K562 (cell line): ENCODE results near the gene PDCD11. TPM values are rescaled to one million over a fixed set of nuclear protein-coding genes. Genes with fewer than 3 reads are reported as not detected.
A peak's percentile ranks its signal among the peaks of the same experiment; 100 is the strongest.

Experiments used
- CREM ChIP-seq: IDR thresholded peaks from 2 replicates; pipeline ENCODE4 v1.6.1; 2014; ENCODE audit warnings: antibody characterized with exemption, low read depth
- EZH2 ChIP-seq: IDR thresholded peaks from 2 replicates; pipeline ENCODE4 v1.6.1; 2012; ENCODE audit warnings: low read depth, mild to moderate bottlenecking, inconsistent platforms, low read length, borderline replicate concordance
- FOXK2 ChIP-seq, 2 experiments: fragments of 450-650 bp; IDR thresholded peaks in 1 of 2; conservative IDR thresholded peaks in 1 of 2; 2 replicates each; pipeline ENCODE4 v1.6.1; 2016; ENCODE audit warnings: low read depth in 2 of 2, mild to moderate bottlenecking in 1 of 2
- GTF2F1 ChIP-seq: IDR thresholded peaks from 2 replicates; pipeline ENCODE4 v1.6.1; 2011; ENCODE audit warnings: low read depth, low read length, improper control_type of control experiment
- HDAC1 ChIP-seq, 2 experiments: fragments of 450-650 bp; IDR thresholded peaks; 2 replicates each; pipeline ENCODE4 v1.6.1; 2016 to 2017; ENCODE audit warnings: inconsistent platforms in 1 of 2, mild to moderate bottlenecking in 1 of 2, moderate library complexity in 1 of 2
- HEY1 ChIP-seq: fragments of 250-450 bp; sonication (Bioruptor Pico); IDR thresholded peaks from 2 replicates; pipeline ENCODE4 v1.5.0; 2020; ENCODE audit warnings: mild to moderate bottlenecking, moderate library complexity, borderline replicate concordance
- KDM1A ChIP-seq, 2 experiments: fragments of 450-650 bp; IDR thresholded peaks; 2 replicates each; pipeline ENCODE4 v1.6.1; 2016; ENCODE audit warnings: mild to moderate bottlenecking in 2 of 2
- NBN ChIP-seq: fragments of 450-650 bp; IDR thresholded peaks from 2 replicates; pipeline ENCODE4 v1.6.1; 2016; ENCODE audit warnings: low read depth, mild to moderate bottlenecking
- NCOA6 ChIP-seq: fragments of 450-650 bp; IDR thresholded peaks from 2 replicates; pipeline ENCODE4 v1.6.1; 2017; ENCODE audit warnings: mild to moderate bottlenecking
- RBBP5 ChIP-seq: fragments of 200-600 bp; sonication (generic); IDR thresholded peaks from 2 replicates; pipeline ENCODE4 v1.6.1; 2012; ENCODE audit warnings: borderline replicate concordance, mild to moderate bottlenecking, low read length, control low read depth, inconsistent platforms; ENCODE audit not compliant: insufficient read depth, poor library complexity, severe bottlenecking
- RUNX1 ChIP-seq: sonication (generic); IDR thresholded peaks from 2 replicates; pipeline ENCODE4 v1.6.1; 2016; ENCODE audit warnings: antibody characterized with exemption, low read depth
- SMAD4 ChIP-seq: fragments of 250-450 bp; sonication (Bioruptor Pico); conservative IDR thresholded peaks from 2 replicates; pipeline ENCODE4 v1.8.0; 2021; ENCODE audit warnings: inconsistent platforms, mild to moderate bottlenecking, moderate library complexity
- SRSF7 ChIP-seq: fragments of 200-400 bp; formaldehyde crosslinking; optimal IDR thresholded peaks from 2 replicates; pipeline ENCODE3; 2017; ENCODE audit warnings: mild to moderate bottlenecking, low read depth, low read length
- ZC3H11A ChIP-seq: IDR thresholded peaks from 2 replicates; pipeline ENCODE4 v1.6.1; 2012; ENCODE audit warnings: low read depth, low read length, improper control_type of control experiment
- ZNF696 ChIP-seq: fragments of 250-450 bp; sonication (Bioruptor Pico); conservative IDR thresholded peaks from 2 replicates; pipeline ENCODE4 v1.4.0; 2020; ENCODE audit warnings: mild to moderate bottlenecking, moderate library complexity
- ZNF766 ChIP-seq: fragments of 200-800 bp; sonication (Bioruptor generic); conservative IDR thresholded peaks from 2 replicates; pipeline ENCODE4 v1.6.1; 2016; ENCODE audit warnings: missing genetic modification characterization, missing compliant biosample characterization
- polyA plus RNA-seq, 8 experiments: library from polyadenylated mRNA; depleted of rRNA in 4 of 8; stranded (reverse) in 5 of 8; unstranded in 3 of 8; fragments of >200 nt; fragmentation: Nextera tagmentation in 2 of 8; fragmentation: Illumina TruSeq in 1 of 8; extraction: Ambion mirVana in 2 of 8; extraction: Trizol in 1 of 8; gene quantifications; 2 replicates each; pipeline versions ENCODE4 v1.2.1 to v1.2.3, GENCODE V29; 2011 to 2014; ENCODE audit warnings: inconsistent platforms in 1 of 8, missing spikeins in 1 of 8
- total RNA-seq, 7 experiments: library from RNA; depleted of rRNA in 6 of 7; stranded (reverse); fragments of >200 nt in 6 of 7; fragmentation: Illumina TruSeq in 2 of 7; extraction: Trizol in 2 of 7; gene quantifications; 2 replicates each; pipeline versions ENCODE4 v1.2.1 to v1.2.3, GENCODE V29; 2011 to 2021; ENCODE audit warnings: low replicate concordance in 1 of 7
- TF ChIP-seq, protein P1 (sequence below), 2 experiments: fragments of 450-650 bp in 1 of 2; sonication (generic) in 1 of 2; formaldehyde crosslinking in 1 of 2; IDR thresholded peaks; 2 replicates each; pipeline versions ENCODE4 v1.7.1 to v1.9.0; 2016 to 2022; ENCODE audit warnings: inconsistent platforms in 1 of 2, mild to moderate bottlenecking in 1 of 2, missing genetic modification reagents in 1 of 2
- TF ChIP-seq, protein P2 (sequence below): fragments of 450-650 bp; formaldehyde crosslinking; IDR thresholded peaks from 2 replicates; pipeline ENCODE4 v1.4.0; 2020; ENCODE audit warnings: mild to moderate bottlenecking, moderate library complexity

The PDCD11 gene
- total and polyA plus RNA-seq, 9 of the 15 experiments (the other 6 are each of a cell fraction or from before 2014, with no cell fraction given): 14.8 to 73.8 (median 50.0) TPM

DNA sequence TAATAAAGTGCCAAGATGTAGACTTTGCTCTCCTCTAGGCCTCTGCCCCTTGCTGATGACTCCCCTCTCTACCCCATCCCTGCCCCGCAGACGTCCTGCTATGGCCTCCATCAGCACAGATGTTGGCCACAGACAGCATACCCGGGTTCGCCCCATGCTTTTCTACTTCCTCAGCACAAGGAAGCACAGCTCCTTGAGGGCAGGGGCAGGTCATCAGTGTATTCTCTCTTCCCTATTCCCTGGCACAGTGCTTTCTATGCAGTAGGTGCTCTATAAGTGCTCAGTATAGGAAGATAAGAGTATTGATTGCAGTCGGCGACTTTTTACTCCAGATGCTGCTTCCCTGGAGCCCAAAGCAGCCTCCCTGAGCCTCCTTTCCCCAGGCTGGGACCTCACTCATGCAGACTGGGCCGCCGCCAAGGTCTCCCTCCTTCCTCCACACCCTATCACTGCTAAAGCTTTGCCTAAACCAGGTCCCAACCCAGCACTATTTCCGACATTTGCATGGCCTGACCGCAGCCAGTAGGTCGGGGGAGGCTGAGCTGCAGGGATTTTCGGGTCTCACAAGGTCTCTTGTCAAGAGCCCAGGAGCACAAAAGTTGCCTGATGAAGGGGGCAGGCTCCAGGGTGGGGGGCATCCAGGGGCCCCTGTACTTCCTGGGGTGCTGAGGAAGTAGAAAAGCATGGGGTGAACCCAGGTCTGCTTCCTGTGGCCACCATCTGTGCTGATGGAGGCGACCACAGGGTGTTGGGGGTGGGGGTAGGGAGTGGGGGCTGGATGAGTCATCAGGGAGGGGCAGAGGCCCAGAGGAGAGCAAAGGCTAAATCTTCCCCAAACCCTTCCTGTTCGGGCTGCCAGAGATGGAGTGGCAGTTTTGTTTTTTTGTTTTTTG, 74.6 kb downstream of the PDCD11 start (continued):
- no peak for TF ChIP-seq NBN
- TF ChIP-seq, protein P1, sequence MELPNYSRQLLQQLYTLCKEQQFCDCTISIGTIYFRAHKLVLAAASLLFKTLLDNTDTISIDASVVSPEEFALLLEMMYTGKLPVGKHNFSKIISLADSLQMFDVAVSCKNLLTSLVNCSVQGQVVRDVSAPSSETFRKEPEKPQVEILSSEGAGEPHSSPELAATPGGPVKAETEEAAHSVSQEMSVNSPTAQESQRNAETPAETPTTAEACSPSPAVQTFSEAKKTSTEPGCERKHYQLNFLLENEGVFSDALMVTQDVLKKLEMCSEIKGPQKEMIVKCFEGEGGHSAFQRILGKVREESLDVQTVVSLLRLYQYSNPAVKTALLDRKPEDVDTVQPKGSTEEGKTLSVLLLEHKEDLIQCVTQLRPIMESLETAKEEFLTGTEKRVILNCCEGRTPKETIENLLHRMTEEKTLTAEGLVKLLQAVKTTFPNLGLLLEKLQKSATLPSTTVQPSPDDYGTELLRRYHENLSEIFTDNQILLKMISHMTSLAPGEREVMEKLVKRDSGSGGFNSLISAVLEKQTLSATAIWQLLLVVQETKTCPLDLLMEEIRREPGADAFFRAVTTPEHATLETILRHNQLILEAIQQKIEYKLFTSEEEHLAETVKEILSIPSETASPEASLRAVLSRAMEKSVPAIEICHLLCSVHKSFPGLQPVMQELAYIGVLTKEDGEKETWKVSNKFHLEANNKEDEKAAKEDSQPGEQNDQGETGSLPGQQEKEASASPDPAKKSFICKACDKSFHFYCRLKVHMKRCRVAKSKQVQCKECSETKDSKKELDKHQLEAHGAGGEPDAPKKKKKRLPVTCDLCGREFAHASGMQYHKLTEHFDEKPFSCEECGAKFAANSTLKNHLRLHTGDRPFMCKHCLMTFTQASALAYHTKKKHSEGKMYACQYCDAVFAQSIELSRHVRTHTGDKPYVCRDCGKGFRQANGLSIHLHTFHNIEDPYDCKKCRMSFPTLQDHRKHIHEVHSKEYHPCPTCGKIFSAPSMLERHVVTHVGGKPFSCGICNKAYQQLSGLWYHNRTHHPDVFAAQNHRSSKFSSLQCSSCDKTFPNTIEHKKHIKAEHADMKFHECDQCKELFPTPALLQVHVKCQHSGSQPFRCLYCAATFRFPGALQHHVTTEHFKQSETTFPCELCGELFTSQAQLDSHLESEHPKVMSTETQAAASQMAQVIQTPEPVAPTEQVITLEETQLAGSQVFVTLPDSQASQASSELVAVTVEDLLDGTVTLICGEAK (IDR thresholded peaks at IDR 0.05): no peak
- TF ChIP-seq, protein P1 (CRISPR knock-in tag; IDR thresholded peaks at IDR 0.05): no peak
- TF ChIP-seq GTF2F1: no peak
- TF ChIP-seq ZC3H11A: no peak
- TF ChIP-seq KDM1A (IDR thresholded peaks at IDR 0.05): peak; percentile 84 to 90
- TF ChIP-seq, protein P2, sequence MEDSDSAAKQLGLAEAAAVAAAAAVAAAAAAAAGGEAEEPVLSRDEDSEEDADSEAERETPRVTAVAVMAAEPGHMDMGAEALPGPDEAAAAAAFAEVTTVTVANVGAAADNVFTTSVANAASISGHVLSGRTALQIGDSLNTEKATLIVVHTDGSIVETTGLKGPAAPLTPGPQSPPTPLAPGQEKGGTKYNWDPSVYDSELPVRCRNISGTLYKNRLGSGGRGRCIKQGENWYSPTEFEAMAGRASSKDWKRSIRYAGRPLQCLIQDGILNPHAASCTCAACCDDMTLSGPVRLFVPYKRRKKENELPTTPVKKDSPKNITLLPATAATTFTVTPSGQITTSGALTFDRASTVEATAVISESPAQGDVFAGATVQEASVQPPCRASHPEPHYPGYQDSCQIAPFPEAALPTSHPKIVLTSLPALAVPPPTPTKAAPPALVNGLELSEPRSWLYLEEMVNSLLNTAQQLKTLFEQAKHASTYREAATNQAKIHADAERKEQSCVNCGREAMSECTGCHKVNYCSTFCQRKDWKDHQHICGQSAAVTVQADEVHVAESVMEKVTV (CRISPR knock-in tag): no peak
- TF ChIP-seq FOXK2 (conservative IDR thresholded peaks at IDR 0.05 in 1 of 2, IDR thresholded peaks at IDR 0.05 in 1 of 2; ENCODE audit: low read depth in 2 of 2): no peak
- no peak for TF ChIP-seq CREM
- TF ChIP-seq EZH2: no peak
- no peak for TF ChIP-seq ZNF766
- TF ChIP-seq SMAD4: no peak
- TF ChIP-seq HEY1 (CRISPR knock-in tag): no peak
- no peak for TF ChIP-seq RUNX1
- no peak for TF ChIP-seq NCOA6
- TF ChIP-seq ZNF696 (CRISPR knock-in tag): no peak
- no peak for TF ChIP-seq SRSF7
- TF ChIP-seq RBBP5: no peak
- TF ChIP-seq HDAC1 (IDR thresholded peaks at IDR 0.05): no peak
